CD1c-positive myeloid dendritic cell (primary cell): Measurements from ENCODE around the gene HOXA7.

Source experiments
- DNase-seq: peaks from one replicate; pipeline ENCODE4 v3.0.0-alpha.2; 2016; ENCODE audit errors: extremely low spot score

HOXA7 gene

GRCh38 chr7:27147199-27148030, 9.1 kb downstream of the HOXA7 start, which contains the start of gene HOXA6:
HOXA6 (minus strand) TSS chr7:27147774; CDS start chr7:27147749, 25 bp downstream.
- no peak for DNase-seq

GRCh38 chr7:27146491-27147198, 9.8 kb downstream of the HOXA7 start:
- no peak for DNase-seq

- no peak for DNase-seq
Observed at GRCh38 chr7:27145914-27146412, 10.5 kb downstream of the HOXA7 start.

GRCh38 chr7:27145165-27145913, 11.1 kb downstream of the HOXA7 start:
- DNase-seq, result no peak

GRCh38 chr7:27144781-27145164, 11.7 kb downstream of the HOXA7 start:
- DNase-seq, result no peak

GRCh38 chr7:27143950-27144780, 12.3 kb downstream of the HOXA7 start:
- no peak for DNase-seq

GRCh38 chr7:27143023-27143949, 13.2 kb downstream of the HOXA7 start, which contains the start of gene HOXA5:
HOXA5 (minus strand) TSS chr7:27143681; CDS start chr7:27143607, 74 bp downstream.
- peak; percentile 67 for DNase-seq

GRCh38 chr7:27142580-27143022, 13.9 kb downstream of the HOXA7 start:
- DNase-seq, result no peak

- DNase-seq, result no peak
Observed at GRCh38 chr7:27141923-27142579, 14.4 kb downstream of the HOXA7 start.

GRCh38 chr7:27141137-27141922, 15.1 kb downstream of the HOXA7 start:
- DNase-seq, result no peak

- DNase-seq, result no peak
Observed at GRCh38 chr7:27140126-27140857, 16.2 kb downstream of the HOXA7 start.

- no peak for DNase-seq
Observed at GRCh38 chr7:27139334-27140125, 16.9 kb downstream of the HOXA7 start.

GRCh38 chr7:27138985-27139333, 17.5 kb downstream of the HOXA7 start:
- no peak for DNase-seq

GRCh38 chr7:27138472-27138871, 18.0 kb downstream of the HOXA7 start:
- DNase-seq, result no peak

GRCh38 chr7:27137640-27138315, 18.7 kb downstream of the HOXA7 start:
- DNase-seq, result no peak

GRCh38 chr7:27134392-27134791, 22.1 kb downstream of the HOXA7 start:
- peak; percentile 64 for DNase-seq
